WI38 (cell line): ENCODE results near the gene PPP2R5C.

Source experiments
- H3K4me3 ChIP-seq: 2 replicates; pipeline ENCODE4 v1.5.1; 2011; ENCODE audit warnings: low read depth, mild to moderate bottlenecking, control low read depth, low read length
- CTCF ChIP-seq: IDR thresholded peaks from 2 replicates; pipeline ENCODE4 v1.5.1; 2012; ENCODE audit warnings: low read depth, mild to moderate bottlenecking, control low read depth, low read length

Gene PPP2R5C

GRCh38 chr14:101809671-101810514, 48.4 kb downstream of the PPP2R5C start:
- no peak for TF ChIP-seq CTCF
- peak overlapping the region; percentile 74 for H3K4me3 ChIP-seq

GRCh38 chr14:101810897-101811621, 49.5 kb downstream of the PPP2R5C start:
- peak overlapping the region; percentile 74 for H3K4me3 ChIP-seq
- no peak for TF ChIP-seq CTCF

- H3K4me3 ChIP-seq, result no peak overlapping the region
- TF ChIP-seq CTCF, result no peak
These were observed 50.6 kb downstream of the PPP2R5C start for GRCh38 chr14:101812071-101812470.

- TF ChIP-seq CTCF, result no peak
- H3K4me3 ChIP-seq, result no peak overlapping the region
These were observed 51.8 kb downstream of the PPP2R5C start for GRCh38 chr14:101813171-101813759.

GRCh38 chr14:101813833-101814232, 52.3 kb downstream of the PPP2R5C start:
- H3K4me3 ChIP-seq, result no peak overlapping the region
- TF ChIP-seq CTCF, result no peak

- no peak overlapping the region for H3K4me3 ChIP-seq
- no peak for TF ChIP-seq CTCF
These were observed 53.4 kb downstream of the PPP2R5C start for GRCh38 chr14:101814934-101815333.

GRCh38 chr14:101815994-101816393, 54.5 kb downstream of the PPP2R5C start:
- TF ChIP-seq CTCF, result no peak
- no peak overlapping the region for H3K4me3 ChIP-seq
